Breast epithelium (tissue), 3 donors: ENCODE data around the gene SLC26A11.

ENCODE experiments used
- CTCF ChIP-seq, 3 donors: fragments of 450-650 bp; IDR thresholded peaks; one replicate each; pipeline ENCODE4 v1.5.1; 2016 to 2017; ENCODE audit warnings: antibody characterized with exemption in 3 of 3, mild to moderate bottlenecking in 3 of 3, moderate library complexity in 3 of 3
- POLR2A ChIP-seq: fragments of 450-650 bp; IDR thresholded peaks from one replicate; pipeline ENCODE4 v1.6.1; 2016; ENCODE audit warnings: antibody characterized with exemption, mild to moderate bottlenecking, moderate library complexity
- POLR2AphosphoS5 ChIP-seq, 3 donors: sonication (generic); formaldehyde crosslinking; IDR thresholded peaks; one replicate each; pipeline ENCODE4 v1.6.1; 2017; ENCODE audit warnings: antibody characterized with exemption in 3 of 3

- TF ChIP-seq CTCF (IDR thresholded peaks at IDR 0.05) (no peak), POLR2A (no peak), POLR2AphosphoS5 (IDR thresholded peaks at IDR 0.05) (no peak)
Measured at GRCh38 chr17:80294210-80294609, 74.0 kb downstream of the SLC26A11 start.
